Astrocyte of the hippocampus (primary cell): ENCODE results near the gene CLEC16A.

Experiments
- DNase-seq: peaks from one replicate; pipeline ENCODE4 v3.0.0; 2011; ENCODE audit warnings: low read depth, low spot score

The CLEC16A gene

GRCh38 chr16:10989559-10989958 is 45.2 kb downstream of the CLEC16A start:
- DNase-seq = no peak

- DNase-seq = no peak
Measured at GRCh38 chr16:10990378-10990777, 46.0 kb downstream of the CLEC16A start.

- peak; percentile 60 for DNase-seq
Measured at GRCh38 chr16:10992112-10992511, 47.7 kb downstream of the CLEC16A start.

GRCh38 chr16:10992797-10993196 is 48.4 kb downstream of the CLEC16A start:
- peak; percentile 79 for DNase-seq

- DNase-seq = no peak
Measured at GRCh38 chr16:10993649-10994048, 49.3 kb downstream of the CLEC16A start.

- no peak for DNase-seq
Measured at GRCh38 chr16:10994571-10994970, 50.2 kb downstream of the CLEC16A start.

- no peak for DNase-seq
Measured at GRCh38 chr16:10995565-10995964, 51.2 kb downstream of the CLEC16A start.

- DNase-seq = no peak
Measured at GRCh38 chr16:10997485-10997884, 53.1 kb downstream of the CLEC16A start.

GRCh38 chr16:10999300-10999699 is 54.9 kb downstream of the CLEC16A start:
- DNase-seq = no peak

GRCh38 chr16:11001611-11002010 is 57.2 kb downstream of the CLEC16A start:
- DNase-seq = no peak

GRCh38 chr16:11003141-11003540 is 58.8 kb downstream of the CLEC16A start:
- DNase-seq = no peak

GRCh38 chr16:11004351-11004750 is 60.0 kb downstream of the CLEC16A start:
- peak; percentile 42 for DNase-seq

- DNase-seq = peak; percentile 40
Measured at GRCh38 chr16:11004973-11005610, 60.7 kb downstream of the CLEC16A start.

- DNase-seq = no peak
Measured at GRCh38 chr16:11005611-11005975, 61.2 kb downstream of the CLEC16A start.

- DNase-seq = no peak
Measured at GRCh38 chr16:11006656-11007055, 62.3 kb downstream of the CLEC16A start.

- DNase-seq = no peak
Measured at GRCh38 chr16:11007714-11008280, 63.4 kb downstream of the CLEC16A start.

GRCh38 chr16:11009027-11009755 is 64.8 kb downstream of the CLEC16A start:
- DNase-seq = peak; percentile 36

- DNase-seq = no peak
Measured at GRCh38 chr16:11010575-11011221, 66.3 kb downstream of the CLEC16A start.

- DNase-seq = no peak
Measured at GRCh38 chr16:11011326-11011725, 67.0 kb downstream of the CLEC16A start.

- DNase-seq = no peak
Measured at GRCh38 chr16:11012841-11013240, 68.5 kb downstream of the CLEC16A start.

GRCh38 chr16:11014136-11014535 is 69.8 kb downstream of the CLEC16A start:
- DNase-seq = no peak

GRCh38 chr16:11015076-11015475 is 70.7 kb downstream of the CLEC16A start:
- DNase-seq = no peak

- DNase-seq = no peak
Measured at GRCh38 chr16:11015607-11016006, 71.2 kb downstream of the CLEC16A start.
